NCI-H774 (cell line): ENCODE results near the gene SRP68.
A peak's percentile ranks its signal among the peaks of the same experiment; 100 is the strongest.

ENCODE experiments used
- DNase-seq: peaks from one replicate; lab custom pipeline; 2025; lab: John Stamatoyannopoulos, UW

The SRP68 gene

GRCh38 chr17:76072148-76072858 lies at the start of gene SRP68:
TSS of gene SRP68 (minus strand) at chr17:76072517. CDS start at chr17:76072491, 26 bp downstream.
- peak; percentile 96 for DNase-seq

GRCh38 chr17:76121932-76122430 lies 49.7 kb upstream of the SRP68 start:
- no peak for DNase-seq

DNA sequence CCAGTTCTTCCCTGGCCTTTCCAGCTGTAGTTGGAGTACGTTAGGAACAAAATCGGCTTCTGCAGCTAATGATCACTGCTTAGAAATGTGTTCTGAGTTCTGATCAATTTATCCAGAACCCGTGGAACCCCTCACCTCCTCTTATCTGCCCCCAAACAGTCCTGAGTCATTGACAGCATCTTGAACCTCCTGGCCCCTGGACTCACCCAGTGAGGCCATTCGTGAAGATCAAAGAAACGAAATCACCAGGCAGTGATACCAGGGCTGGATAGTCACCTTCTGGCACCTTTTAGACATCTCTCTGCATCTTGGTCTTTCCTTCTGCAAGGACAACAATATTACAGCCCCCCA lies 48.3 kb upstream of the SRP68 start:
- DNase-seq, result no peak

- no peak for DNase-seq
Measured at GRCh38 chr17:76119409-76120371, 47.4 kb upstream of the SRP68 start.

GRCh38 chr17:76115138-76115754 lies 42.9 kb upstream of the SRP68 start:
- DNase-seq, result no peak

- no peak for DNase-seq
Measured at GRCh38 chr17:76111956-76112355, 39.6 kb upstream of the SRP68 start.

DNA sequence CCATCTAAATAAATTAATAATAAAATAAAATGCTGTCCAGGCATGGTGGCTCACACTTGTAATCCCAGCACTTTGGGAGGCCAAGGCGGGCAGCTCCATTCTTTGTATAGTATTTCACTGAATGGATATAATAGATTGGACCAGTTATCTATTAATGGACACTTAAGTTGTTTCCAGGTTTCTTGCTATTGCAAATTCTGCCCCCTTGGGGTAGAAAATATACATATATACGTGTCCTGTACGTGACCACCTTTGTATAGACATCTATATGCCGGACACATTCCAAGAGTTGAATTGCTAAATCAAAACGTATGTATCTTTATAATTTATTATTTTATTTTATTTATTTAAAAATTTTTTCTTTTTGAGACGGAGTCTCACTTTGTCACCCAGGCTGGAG lies 35.2 kb upstream of the SRP68 start:
- no peak for DNase-seq

- DNase-seq, result no peak
Measured at GRCh38 chr17:76106703-76107102, 34.4 kb upstream of the SRP68 start.

- no peak for DNase-seq
Measured at GRCh38 chr17:76104896-76105231, 32.5 kb upstream of the SRP68 start.

GRCh38 chr17:76104140-76104895 lies 32.0 kb upstream of the SRP68 start:
- DNase-seq, result no peak

- peak; percentile 97 for DNase-seq
Measured at GRCh38 chr17:76103274-76104139, 31.2 kb upstream of the SRP68 start, which contains the start of gene EXOC7. TSS of gene EXOC7 (minus strand) at chr17:76103787. CDS start at chr17:76103692, 95 bp downstream.

- DNase-seq, result no peak
Measured at GRCh38 chr17:76102944-76103273, 30.6 kb upstream of the SRP68 start.

DNA sequence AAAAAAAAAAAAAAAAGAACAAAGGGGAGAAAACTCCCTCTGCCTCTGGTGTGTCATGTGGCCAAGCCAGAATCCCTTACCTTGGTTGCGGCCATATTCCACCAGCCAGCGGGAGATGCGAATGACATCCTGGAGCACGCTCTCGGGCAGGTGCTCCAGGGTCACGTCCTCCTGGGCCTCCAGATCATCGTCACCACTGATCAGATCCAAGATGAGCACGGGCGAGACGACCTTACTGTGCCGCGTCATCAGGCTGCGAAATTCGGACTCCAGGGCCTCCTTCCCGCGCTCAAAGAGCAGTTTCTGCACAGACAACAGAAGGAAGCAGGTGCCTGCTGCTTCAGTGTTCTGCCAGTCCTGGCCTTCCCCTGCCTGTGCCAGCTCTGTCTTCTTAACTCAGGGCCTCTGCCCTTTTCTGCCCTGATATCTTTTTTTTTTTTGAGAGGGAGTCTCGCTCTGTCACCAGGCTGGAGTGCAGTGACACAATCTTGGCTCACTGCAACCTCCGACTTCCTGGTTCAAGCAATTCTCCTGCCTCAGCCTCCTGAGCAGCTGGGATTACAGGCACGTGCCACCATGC lies 25.5 kb upstream of the SRP68 start:
- no peak for DNase-seq

DNA sequence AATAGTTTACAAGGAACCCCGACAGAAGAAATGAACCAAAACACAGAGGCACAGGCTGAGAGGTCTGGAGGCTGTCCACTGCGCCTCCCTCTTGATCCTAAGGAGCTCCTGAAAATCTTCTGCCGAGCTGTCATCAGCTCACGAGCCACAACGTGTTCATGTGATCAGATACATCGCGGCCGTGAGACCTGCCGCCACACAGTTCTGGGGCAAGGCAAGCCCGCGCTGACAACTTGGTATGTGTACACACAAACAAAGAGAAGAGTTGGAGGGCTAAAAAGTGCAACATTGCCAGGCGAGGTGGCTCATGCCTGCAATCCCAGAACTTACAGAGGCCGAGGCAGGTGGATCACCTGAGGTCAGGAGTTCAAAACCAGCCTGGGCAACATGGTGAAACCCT lies 23.6 kb upstream of the SRP68 start:
- DNase-seq, result no peak

DNA sequence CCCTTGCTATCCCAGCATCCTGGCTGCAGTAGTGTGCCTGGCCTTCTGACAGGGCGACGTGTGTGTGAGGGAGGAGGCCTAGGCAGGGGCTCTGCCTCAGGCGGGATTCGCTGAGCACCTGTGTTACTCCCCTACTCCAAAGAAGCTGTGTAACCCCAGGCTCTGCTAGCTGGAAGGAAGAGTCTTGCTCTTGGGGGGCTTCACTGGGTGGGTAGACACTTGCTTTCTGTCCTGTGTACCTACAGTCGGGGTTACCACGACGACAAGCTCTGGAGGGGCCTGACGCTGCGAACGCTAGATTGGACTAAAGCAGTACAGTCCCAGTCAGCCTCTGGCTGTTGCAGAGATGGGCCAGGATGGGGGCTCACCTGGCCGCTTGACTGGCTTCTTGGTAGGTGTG lies 21.7 kb upstream of the SRP68 start:
- no peak for DNase-seq

GRCh38 chr17:76092526-76093413 lies 20.5 kb upstream of the SRP68 start:
- DNase-seq, result no peak

GRCh38 chr17:76091526-76092286 lies 19.4 kb upstream of the SRP68 start:
- DNase-seq, result no peak

DNA sequence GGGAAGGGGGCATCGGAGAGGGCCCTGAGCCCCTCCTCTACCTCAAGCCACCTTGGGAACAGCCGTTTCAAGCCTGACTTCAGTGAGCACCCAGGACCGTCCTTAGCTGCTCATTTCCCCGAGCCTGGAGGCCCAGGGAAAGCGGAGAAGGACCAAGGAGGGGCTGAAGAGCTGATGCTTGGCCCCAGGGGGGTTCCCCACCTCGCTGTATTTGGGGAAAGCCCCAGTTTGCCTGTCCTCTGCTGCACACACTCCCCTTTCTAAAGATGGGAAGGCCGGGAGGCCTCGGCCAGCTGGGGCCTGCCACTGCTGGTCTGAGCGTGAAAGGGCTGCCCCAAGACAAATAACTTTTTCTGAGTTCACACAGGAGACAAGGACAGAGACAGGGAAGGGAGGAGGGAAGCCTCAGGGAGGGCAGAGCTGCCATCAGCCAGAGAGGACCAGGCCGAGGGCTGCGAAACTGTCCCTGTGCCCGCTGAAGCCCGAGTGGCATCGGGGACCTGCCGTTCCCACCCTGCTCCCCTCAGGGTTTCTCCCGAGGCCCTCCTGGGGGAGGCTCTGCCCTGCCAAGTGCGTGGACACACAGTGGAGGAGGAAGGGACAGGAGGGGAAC lies 18.3 kb upstream of the SRP68 start:
- DNase-seq, result no peak
